CD1c-positive myeloid dendritic cell (primary cell): ENCODE data around the gene CNEP1R1.

Experiments used
- DNase-seq: peaks from one replicate; pipeline ENCODE4 v3.0.0-alpha.2; 2016; ENCODE audit errors: extremely low spot score

The CNEP1R1 gene

DNA sequence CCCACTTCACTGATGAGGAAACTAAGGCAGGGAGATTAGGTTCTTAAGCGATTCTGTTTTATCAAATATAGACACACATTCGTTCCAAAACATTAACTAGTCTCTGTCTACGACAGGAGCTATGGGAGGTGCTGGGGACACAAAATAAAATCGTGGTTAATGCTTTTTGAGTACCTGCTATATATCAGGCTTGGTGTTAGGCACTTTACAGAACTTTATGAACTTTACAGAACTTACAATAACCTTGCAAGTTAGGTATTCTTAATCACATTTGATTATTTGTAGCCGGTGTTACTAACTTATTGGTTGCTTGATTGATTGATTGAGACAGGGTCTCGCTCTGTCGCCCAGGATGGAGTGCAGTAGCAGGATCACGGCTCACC lies 40.2 kb downstream of the CNEP1R1 start:
- no peak for DNase-seq

DNA sequence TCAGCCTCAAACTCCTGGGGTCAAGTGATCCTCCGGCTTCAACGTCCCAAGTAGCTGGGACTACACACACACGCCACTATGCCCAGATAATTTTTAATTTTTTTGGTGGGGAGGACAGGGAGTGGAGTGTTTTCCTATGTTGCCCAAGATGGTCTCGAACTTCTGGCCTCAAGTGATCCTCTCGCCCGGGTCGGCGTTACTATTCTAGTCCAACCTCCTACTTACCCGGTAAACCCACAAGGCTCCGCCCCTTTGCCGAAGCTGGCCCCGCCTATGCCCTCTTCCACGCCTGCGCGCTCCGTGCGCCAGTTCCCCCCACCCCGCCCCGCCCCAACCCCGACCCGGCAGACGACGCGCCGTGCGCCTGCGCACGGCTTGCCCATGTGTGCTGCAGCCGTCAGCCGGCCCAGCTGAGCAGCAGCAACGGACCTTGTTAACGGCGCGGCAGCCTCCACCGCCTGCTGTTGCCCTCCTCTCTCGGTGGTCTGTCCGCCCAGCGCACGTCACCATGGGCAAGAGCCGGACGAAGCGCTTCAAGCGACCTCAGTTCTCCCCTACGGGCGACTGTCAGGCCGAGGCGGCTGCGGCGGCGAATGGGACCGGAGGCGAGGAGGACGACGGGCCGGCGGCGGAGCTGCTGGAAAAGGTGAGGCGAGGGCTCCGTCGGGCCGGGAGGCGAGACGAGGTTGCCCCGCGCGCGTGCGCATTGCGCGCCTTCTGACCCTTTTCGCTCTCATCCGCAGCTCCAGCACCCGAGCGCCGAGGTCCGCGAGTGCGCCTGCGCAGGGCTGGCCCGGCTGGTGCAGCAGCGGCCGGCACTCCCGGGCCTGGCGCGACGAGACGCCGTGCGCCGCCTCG lies 40.8 kb downstream of the CNEP1R1 start, which contains the start of gene HEATR3:
Gene HEATR3, plus strand, starts transcription at position 347 of the 858 bp plus-strand sequence. Its CDS starts 162 bp downstream, at position 509.
- DNase-seq, result peak; percentile 97

DNA sequence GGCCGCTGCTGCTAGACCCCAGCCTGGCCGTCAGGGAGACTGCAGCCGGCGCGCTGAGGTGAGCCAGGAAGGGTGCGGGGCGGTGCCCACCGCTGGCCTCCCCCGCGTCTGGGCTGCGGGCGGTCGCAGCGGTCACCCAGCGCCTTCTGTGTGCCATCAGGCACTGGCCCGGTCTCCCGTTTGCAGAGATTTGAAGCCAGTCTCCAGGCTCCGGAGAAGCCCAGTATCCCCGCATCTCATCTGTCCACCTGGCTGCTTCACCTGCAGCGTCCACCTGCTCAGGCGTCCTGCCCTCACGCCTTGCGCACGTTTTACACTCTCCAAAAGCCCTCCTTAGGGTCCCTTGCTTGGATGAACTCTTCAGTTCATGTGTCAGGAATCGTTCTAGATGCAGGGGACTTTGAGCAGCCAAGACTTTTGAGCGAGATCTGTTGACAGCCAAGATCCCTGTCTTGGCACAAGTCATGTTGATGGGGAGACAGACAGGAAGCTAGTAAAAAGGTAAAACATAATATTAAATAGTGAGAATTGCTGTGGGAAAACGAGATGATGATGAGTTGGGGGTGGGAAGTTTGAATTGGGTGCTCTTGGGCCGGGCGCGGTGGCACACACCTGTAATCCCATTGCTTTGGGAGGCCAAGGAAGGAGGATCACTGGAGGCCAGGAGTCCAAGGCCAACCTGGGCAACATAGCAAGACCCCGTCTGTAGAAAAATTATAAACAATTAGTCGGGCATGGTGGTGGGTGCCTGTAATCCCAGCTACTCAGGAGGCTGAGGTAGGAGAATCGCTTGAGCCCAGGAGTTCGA lies 41.7 kb downstream of the CNEP1R1 start:
- DNase-seq, result no peak

DNA sequence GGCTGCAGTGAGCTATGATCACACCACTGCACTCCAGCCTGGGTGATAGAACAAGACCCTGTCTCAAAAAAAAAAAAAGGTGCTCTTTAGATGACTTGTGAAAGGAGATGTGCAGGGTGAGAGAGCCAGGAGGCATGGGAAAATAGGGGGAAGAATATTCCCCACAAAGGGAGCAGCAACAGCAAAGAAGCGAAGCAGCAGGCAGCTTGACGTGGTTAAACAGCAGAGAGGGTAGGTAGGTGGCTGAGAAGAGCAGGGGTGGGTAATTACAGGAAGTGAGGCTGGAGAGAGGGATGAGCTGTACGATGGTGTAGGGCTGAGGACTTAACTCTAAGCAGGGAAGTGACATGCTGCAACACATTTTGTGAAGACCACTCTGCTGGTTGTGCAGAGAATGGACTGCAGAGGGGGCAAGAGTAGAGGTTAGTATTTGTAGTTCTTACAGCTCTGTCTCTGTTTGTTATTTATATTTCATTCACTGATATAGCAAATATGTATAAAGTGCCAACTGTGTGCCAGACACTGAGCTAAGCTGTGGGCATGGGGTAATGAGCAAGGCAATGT lies 42.3 kb downstream of the CNEP1R1 start:
- DNase-seq, result peak; percentile 46

DNA sequence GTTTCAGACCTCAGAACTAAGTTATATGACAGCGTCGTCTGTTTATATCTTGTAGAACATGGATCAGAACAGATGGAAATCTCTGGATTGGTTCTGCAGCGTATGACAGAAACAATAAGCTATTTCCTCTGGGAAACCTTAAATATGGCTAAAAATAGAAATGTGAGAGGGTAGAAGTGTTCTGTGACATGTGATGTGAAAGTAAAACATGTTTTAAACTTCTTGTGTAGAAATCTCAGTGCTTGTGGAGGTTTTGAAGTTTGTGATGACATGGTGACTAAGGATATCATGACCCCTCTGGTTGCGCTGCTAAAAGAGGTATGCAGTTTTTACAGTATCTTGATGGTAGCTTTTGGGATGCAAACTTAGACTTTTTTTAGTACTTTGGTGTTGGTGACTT lies 43.5 kb downstream of the CNEP1R1 start:
- no peak for DNase-seq

DNA sequence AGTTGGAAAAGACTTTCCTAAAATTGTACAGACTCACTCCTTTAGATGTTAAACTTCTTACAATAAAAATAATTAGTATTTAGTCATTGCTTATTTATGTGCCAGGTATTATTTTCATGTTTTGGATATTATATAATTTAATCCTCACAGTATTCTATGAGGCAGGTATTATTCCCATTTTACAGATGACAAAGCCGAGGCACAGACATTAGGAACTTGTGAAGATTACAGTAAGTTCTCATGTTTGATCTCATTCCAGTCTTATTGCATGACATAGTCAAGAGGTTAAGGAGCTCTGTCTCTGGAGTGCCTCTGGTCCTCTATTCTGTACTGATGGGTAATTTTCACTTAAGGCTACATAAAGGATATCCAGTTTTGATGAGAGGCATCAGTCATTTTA lies 44.0 kb downstream of the CNEP1R1 start:
- no peak for DNase-seq

DNA sequence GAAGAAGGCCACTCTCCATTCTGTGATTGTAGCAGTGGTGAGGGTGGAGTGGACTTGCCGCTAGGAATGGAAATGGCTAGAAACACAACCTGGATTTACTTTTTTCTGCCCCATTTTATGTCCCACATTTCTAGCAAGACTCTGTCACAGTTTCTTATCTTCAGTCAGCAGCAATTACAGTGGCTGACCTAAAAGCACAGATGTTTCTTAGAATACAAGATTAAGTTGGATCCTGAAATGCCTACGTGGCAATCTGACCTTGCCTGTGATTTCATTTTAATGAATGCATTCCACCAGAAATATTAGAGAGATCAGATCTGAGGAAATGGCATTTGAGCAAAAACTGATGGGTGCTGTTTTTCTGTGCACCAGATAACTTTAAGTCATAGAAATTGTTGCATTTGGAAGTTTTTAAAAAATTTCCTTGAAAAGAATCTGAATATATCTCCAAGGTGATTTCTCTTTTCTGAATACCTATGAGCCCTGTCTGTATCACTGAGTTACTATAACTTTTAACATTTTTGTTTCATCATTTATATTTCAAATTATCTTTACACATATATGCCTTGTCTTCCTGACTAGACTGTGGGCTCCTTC lies 46.1 kb downstream of the CNEP1R1 start:
- DNase-seq, result no peak

DNA sequence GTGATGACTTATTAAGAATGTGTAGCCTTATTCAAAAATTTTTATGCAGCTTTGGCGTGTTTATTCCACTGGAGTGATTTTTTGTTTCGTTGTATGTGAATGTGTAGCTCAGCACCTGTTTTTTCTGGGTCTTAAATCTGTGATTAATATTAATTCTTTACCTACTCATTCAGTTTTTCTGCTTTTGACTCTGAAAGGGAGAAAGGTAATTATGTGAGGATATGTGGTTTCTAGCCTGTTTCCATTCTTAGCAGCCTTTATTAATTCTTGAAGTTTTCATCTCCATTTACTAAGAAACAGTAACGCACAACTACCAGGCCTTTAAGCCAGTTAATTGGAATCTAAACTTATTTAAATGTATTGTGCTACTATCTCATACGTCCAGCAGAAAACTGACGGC lies 47.7 kb downstream of the CNEP1R1 start:
- no peak for DNase-seq

DNA sequence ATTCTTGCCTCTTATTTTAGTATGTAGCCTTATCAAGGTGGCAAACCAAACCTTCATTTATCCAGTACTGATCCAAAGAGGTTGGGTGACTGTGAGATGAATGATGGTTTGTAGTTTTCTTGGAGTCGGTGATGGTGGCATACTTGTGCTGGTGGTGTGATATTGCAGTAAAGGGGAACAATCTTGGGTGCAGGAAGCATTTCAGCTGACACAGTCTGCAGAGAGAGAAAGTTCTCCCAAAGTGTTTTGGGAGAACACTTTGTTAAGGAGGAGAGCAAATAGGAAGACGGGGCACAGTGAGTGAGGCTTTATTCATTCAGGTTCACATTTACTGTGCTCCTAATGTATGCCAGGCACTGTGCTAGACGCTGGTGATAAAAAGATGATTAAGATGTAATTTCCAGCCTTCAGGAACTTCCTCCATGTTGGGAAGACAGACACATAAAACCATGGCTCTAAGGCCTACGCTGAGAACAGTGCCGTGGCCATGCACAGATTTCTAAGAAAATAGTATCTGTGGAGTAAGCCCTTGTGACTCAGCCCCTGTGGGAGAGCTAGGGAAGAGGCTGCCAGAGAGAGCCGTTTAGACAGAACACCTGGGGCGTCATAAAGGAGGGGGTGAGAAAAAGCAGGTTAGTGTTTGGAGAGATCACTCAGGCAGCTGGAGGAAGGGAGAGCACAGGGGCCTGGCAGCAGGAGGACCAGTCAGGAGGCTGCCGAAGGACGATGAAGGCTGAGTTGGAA lies 54.5 kb downstream of the CNEP1R1 start:
- no peak for DNase-seq

DNA sequence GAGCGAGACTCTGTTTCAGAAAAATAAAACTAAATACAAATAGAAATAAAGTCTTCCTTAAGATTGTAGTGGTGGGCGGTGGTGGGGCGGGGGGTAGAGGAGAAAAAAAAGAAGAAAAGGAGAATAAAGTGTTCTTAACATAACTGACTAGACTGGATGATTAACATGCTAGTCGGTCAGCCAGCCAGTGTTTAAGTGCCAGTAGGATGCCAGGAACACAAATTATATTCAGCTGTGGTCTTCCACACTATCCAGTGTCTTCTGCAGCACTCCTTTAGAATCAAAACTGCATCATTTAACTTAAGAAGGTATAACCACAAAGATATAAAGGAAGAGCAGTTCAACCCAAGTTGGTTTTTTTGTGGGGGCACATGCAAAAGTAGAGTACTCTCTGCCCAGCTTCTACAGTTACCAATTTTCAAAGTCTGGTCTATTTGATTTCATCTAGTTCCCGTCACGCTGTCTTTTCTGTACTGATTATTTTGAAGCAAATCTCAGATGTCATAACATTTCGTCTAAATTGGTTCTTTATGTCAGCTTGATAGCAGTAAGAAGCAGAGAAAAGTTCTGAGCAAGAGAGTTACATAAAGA lies 56.5 kb downstream of the CNEP1R1 start:
- DNase-seq, result no peak

DNA sequence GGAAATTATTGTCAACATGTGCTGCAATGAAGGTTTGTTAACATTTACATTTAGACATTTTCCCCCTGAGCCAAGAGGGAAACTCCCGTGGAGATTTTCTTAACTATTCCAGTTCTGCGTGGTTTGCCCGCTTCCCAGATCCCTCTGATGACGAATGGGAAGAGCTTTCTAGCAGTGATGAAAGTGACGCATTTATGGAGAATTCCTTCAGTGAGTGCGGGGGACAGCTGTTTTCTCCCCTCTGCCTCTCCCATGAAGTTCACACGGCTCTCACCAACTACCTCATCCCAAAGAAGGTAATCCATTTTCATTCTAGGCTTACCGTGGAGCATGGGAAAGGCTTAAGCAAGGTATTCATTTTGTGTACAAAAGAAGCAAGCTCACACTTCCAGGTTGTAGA lies 59.0 kb downstream of the CNEP1R1 start:
- no peak for DNase-seq

DNA sequence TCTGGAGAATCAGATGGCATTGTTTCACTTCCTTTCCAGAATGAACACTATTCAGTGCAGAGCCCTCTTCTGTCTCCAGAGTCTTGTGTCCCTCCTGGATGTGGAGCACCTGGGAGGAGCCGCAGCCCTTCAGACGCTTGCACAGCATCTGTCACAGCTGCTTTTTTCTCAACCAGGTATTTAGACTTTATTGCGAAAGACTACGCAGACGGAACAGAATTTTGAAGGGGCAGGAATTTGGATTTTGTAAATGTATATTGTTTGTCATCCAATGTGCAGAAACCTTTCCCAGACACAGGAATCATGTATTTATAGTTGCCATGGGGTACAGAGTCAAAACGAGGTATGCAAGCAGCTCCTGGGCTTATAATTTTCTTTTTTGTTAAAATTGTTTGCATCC lies 61.2 kb downstream of the CNEP1R1 start:
- peak; percentile 28 for DNase-seq
